Measurements from ENCODE around the gene THTPA. TPM values are rescaled to one million over a fixed set of nuclear protein-coding genes. Genes with fewer than 3 reads are reported as not detected.

Gene THTPA
- total and polyA plus RNA-seq, 2 of the 13 experiments (the other 11 are each of a cell fraction or from before 2014, with no cell fraction given), result 7.4 to 8.7 TPM

DNA sequence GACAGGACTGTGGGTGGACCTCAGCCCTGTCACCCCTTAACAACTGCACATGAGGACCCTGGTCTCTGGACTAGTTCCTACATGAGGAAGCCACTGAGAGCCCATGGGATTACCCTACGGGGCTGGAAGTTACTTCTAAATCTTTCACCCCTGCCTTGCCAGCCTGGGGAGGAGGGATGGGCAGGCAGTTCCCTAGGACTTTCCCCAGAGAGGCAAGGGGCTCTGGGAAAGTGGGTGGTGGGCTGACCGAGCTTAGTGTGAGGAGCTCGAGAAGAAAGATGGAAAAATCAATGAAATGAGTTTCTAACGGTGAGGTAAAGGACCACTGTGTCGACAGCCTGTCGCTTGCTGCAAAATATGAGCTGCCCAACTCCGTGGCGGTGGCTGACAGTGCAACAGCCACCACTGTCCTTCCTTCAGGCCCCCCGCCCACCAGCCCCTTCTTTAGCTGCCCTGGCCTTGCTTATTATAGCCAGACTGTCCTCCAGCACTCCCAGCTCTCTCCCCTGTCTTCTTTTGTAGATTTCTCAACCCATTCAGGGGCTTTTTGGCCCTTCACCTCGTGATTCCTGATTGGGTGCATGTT, 9.5 kb upstream of the THTPA start (continued):
- TF ChIP-seq, protein P1, sequence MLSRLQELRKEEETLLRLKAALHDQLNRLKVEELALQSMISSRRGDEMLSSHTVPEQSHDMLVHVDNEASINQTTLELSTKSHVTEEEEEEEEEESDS (CRISPR knock-in tag; IDR thresholded peaks at IDR 0.05; ENCODE audit: borderline replicate concordance), result peak; percentile 60; the same call in 1 of the 2 replicates
- TF ChIP-seq ZC3H4 (CRISPR knock-in tag; IDR thresholded peaks at IDR 0.05; ENCODE audit: borderline replicate concordance) (no peak), TARDBP (CRISPR knock-in tag; IDR thresholded peaks at IDR 0.05) (no peak), KLF16 (CRISPR knock-in tag; IDR thresholded peaks at IDR 0.05) (no peak), ZNF678 (CRISPR knock-in tag; IDR thresholded peaks at IDR 0.05) (no peak), NFKBIZ (CRISPR knock-in tag; IDR thresholded peaks at IDR 0.05) (no peak), TEAD3 (CRISPR knock-in tag; optimal IDR thresholded peaks at IDR 0.05; ENCODE audit: borderline replicate concordance) (no peak), GATA4 (IDR thresholded peaks at IDR 0.05; ENCODE audit: borderline replicate concordance, low read depth) (no peak), SIX4 (CRISPR knock-in tag; IDR thresholded peaks at IDR 0.05) (no peak), CEBPB (IDR thresholded peaks at IDR 0.05; ENCODE audit: borderline replicate concordance, low read depth, low read length) (no peak), PTBP1 (IDR thresholded peaks at IDR 0.05; ENCODE audit: low read depth, low read length, poor library complexity, severe bottlenecking) (no peak), MTF1 (CRISPR knock-in tag; IDR thresholded peaks at IDR 0.05) (no peak), ZNF441 (CRISPR knock-in tag; IDR thresholded peaks at IDR 0.05; ENCODE audit: borderline replicate concordance) (no peak), U2AF1 (optimal IDR thresholded peaks at IDR 0.05; ENCODE audit: low read depth, low read length) (no peak), FOXC1 (CRISPR knock-in tag; IDR thresholded peaks at IDR 0.05; ENCODE audit: borderline replicate concordance) (no peak), ZNF557 (CRISPR knock-in tag; IDR thresholded peaks at IDR 0.05) (no peak), SIN3B (IDR thresholded peaks at IDR 0.05; ENCODE audit: low read length) (no peak), ZNF337 (CRISPR knock-in tag; IDR thresholded peaks at IDR 0.05; ENCODE audit: borderline replicate concordance, low read depth) (no peak), RBM39 (IDR thresholded peaks at IDR 0.05; ENCODE audit: low read depth, low read length, poor library complexity, severe bottlenecking) (no peak), KDM6A (CRISPR knock-in tag; IDR thresholded peaks at IDR 0.05; ENCODE audit: low read depth) (no peak), RNF2 (conservative IDR thresholded peaks at IDR 0.05; ENCODE audit: low read depth) (no peak)
- TF ChIP-seq, protein P2, sequence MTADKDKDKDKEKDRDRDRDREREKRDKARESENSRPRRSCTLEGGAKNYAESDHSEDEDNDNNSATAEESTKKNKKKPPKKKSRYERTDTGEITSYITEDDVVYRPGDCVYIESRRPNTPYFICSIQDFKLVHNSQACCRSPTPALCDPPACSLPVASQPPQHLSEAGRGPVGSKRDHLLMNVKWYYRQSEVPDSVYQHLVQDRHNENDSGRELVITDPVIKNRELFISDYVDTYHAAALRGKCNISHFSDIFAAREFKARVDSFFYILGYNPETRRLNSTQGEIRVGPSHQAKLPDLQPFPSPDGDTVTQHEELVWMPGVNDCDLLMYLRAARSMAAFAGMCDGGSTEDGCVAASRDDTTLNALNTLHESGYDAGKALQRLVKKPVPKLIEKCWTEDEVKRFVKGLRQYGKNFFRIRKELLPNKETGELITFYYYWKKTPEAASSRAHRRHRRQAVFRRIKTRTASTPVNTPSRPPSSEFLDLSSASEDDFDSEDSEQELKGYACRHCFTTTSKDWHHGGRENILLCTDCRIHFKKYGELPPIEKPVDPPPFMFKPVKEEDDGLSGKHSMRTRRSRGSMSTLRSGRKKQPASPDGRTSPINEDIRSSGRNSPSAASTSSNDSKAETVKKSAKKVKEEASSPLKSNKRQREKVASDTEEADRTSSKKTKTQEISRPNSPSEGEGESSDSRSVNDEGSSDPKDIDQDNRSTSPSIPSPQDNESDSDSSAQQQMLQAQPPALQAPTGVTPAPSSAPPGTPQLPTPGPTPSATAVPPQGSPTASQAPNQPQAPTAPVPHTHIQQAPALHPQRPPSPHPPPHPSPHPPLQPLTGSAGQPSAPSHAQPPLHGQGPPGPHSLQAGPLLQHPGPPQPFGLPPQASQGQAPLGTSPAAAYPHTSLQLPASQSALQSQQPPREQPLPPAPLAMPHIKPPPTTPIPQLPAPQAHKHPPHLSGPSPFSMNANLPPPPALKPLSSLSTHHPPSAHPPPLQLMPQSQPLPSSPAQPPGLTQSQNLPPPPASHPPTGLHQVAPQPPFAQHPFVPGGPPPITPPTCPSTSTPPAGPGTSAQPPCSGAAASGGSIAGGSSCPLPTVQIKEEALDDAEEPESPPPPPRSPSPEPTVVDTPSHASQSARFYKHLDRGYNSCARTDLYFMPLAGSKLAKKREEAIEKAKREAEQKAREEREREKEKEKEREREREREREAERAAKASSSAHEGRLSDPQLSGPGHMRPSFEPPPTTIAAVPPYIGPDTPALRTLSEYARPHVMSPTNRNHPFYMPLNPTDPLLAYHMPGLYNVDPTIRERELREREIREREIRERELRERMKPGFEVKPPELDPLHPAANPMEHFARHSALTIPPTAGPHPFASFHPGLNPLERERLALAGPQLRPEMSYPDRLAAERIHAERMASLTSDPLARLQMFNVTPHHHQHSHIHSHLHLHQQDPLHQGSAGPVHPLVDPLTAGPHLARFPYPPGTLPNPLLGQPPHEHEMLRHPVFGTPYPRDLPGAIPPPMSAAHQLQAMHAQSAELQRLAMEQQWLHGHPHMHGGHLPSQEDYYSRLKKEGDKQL (CRISPR knock-in tag; IDR thresholded peaks at IDR 0.05; ENCODE audit: low read depth), result no peak
- TF ChIP-seq, protein P3, sequence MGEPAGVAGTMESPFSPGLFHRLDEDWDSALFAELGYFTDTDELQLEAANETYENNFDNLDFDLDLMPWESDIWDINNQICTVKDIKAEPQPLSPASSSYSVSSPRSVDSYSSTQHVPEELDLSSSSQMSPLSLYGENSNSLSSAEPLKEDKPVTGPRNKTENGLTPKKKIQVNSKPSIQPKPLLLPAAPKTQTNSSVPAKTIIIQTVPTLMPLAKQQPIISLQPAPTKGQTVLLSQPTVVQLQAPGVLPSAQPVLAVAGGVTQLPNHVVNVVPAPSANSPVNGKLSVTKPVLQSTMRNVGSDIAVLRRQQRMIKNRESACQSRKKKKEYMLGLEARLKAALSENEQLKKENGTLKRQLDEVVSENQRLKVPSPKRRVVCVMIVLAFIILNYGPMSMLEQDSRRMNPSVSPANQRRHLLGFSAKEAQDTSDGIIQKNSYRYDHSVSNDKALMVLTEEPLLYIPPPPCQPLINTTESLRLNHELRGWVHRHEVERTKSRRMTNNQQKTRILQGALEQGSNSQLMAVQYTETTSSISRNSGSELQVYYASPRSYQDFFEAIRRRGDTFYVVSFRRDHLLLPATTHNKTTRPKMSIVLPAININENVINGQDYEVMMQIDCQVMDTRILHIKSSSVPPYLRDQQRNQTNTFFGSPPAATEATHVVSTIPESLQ (CRISPR knock-in tag; conservative IDR thresholded peaks at IDR 0.05), result no peak

Data from HepG2 (cell line).